Gastrocnemius medialis (tissue), 4 donors: ENCODE measurements around the gene RGSL1. TPM values are rescaled to one million over a fixed set of nuclear protein-coding genes. Genes with fewer than 3 reads are reported as not detected.

Source experiments
- ATAC-seq, 2 donors: fragments of 150-250 bp; one replicate each; pipeline ENCODE4 v1.9.1; 2016
- DNase-seq, 2 donors: peaks; one replicate each; pipeline ENCODE4 v3.0.0-alpha.2; 2019
- H3K27ac ChIP-seq, 4 donors: fragments of 200-600 bp; sonication (generic); 1 replicate in 1 of 4; 2 replicates in 3 of 4; pipeline ENCODE4 v1.5.1; 2016 to 2018; ENCODE audit warnings: mild to moderate bottlenecking in 2 of 4, moderate library complexity in 1 of 4
- H3K27me3 ChIP-seq, 3 donors: fragments of 200-600 bp; sonication (generic) in 2 of 3; 1 replicate in 1 of 3; 2 replicates in 2 of 3; pipeline versions ENCODE4 v1.5.1 to v1.6.0; 2016 to 2019; ENCODE audit warnings: mild to moderate bottlenecking in 1 of 3, moderate library complexity in 1 of 3
- H3K36me3 ChIP-seq, 2 donors: fragments of 200-600 bp; sonication (generic) in 1 of 2; one replicate each; pipeline ENCODE4 v1.5.1; 2017 to 2018
- H3K4me1 ChIP-seq, 2 donors: fragments of 200-600 bp; sonication (generic) in 1 of 2; one replicate each; pipeline ENCODE4 v1.5.1; 2016 to 2017; ENCODE audit warnings: mild to moderate bottlenecking in 2 of 2
- H3K4me3 ChIP-seq, 4 donors: fragments of 200-600 bp; sonication (generic) in 3 of 4; 1 replicate in 1 of 4; 2 replicates in 3 of 4; pipeline ENCODE4 v1.5.1; 2016 to 2019; ENCODE audit warnings: mild to moderate bottlenecking in 2 of 4
- H3K9me3 ChIP-seq, 3 donors: fragments of 200-600 bp; sonication (generic) in 2 of 3; 1 replicate in 1 of 3; 2 replicates in 2 of 3; pipeline ENCODE4 v1.5.1; 2016 to 2019
- POLR2A ChIP-seq, 2 donors: fragments of 450-650 bp; IDR thresholded peaks; one replicate each; pipeline ENCODE4 v1.6.1; 2017; ENCODE audit warnings: antibody characterized with exemption in 2 of 2, mild to moderate bottlenecking in 2 of 2, moderate library complexity in 2 of 2
- in situ Hi-C, 4 donors: fragments of 200-750 bp; cut with MboI; loops; one replicate each; pipeline versions ENCODE4 v1.15.0 to v1.8.0; 2017; ENCODE audit warnings: low sequenced_read_pairs in 4 of 4
- intact Hi-C: fragments of 100-400 bp; cut with DNase I; formaldehyde crosslinking; loops from one replicate; pipeline ENCODE4 v1.15.1; 2023; ENCODE audit warnings: low total_unique reads
- total RNA-seq, 4 donors: library from RNA; depleted of rRNA; stranded (reverse); fragments of >200 nt; gene quantifications; one replicate each; pipeline versions ENCODE4 v1.1.0 to v1.2.3, GENCODE V29; 2016
- TF ChIP-seq, protein P1 (sequence below), 5 experiments: fragments of 450-650 bp in 3 of 5; fragments of 200-600 bp in 2 of 5; sonication (generic) in 2 of 5; IDR thresholded peaks in 4 of 5; conservative IDR thresholded peaks in 1 of 5; 1 replicate in 4 of 5; 2 replicates in 1 of 5; pipeline ENCODE4 v1.5.1; 2016 to 2019; ENCODE audit warnings: antibody characterized with exemption in 5 of 5, mild to moderate bottlenecking in 3 of 5, moderate library complexity in 3 of 5

Gene RGSL1
- not detected for total RNA-seq

DNA sequence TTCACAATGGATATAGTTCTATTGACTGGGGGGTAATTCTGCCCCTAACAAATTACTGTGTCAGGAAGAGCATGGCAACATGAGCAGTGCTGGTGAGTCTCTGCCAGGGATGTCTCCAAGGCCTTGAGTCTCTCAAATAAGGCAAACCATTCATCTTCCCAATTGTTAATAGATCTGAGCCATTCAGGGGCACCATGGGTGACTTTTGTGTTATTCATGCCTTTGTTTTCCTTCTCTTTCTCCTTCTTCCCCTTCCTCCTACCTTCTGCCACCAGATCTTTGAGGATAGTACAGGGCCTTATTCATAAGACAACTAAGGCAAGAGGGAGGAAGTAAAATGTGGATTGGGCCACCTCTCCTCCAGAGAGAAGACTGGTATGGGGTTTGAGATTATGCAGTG is at the start of gene RGSL1:
TSS of gene RGSL1 (plus strand) at position 60 of the 400 bp plus-strand sequence. CDS start at position 80, 20 bp downstream.
- in situ Hi-C loops: no loop called here
- Histone ChIP-seq H3K4me1 (no peaks in the 10 kb centered on the region), H3K27ac (no peak within 1 kb of the TSS), H3K4me3 (no peak within 1 kb of the TSS), H3K36me3 (no peaks in the 10 kb centered on the region), H3K27me3 (peaks cover 0 to 5% (median 0%) of the 10 kb centered on the region in 3 donors), H3K9me3 (no peaks in the 10 kb centered on the region)
- ATAC-seq (no peak), DNase-seq (no peak)
- TF ChIP-seq, protein P1, sequence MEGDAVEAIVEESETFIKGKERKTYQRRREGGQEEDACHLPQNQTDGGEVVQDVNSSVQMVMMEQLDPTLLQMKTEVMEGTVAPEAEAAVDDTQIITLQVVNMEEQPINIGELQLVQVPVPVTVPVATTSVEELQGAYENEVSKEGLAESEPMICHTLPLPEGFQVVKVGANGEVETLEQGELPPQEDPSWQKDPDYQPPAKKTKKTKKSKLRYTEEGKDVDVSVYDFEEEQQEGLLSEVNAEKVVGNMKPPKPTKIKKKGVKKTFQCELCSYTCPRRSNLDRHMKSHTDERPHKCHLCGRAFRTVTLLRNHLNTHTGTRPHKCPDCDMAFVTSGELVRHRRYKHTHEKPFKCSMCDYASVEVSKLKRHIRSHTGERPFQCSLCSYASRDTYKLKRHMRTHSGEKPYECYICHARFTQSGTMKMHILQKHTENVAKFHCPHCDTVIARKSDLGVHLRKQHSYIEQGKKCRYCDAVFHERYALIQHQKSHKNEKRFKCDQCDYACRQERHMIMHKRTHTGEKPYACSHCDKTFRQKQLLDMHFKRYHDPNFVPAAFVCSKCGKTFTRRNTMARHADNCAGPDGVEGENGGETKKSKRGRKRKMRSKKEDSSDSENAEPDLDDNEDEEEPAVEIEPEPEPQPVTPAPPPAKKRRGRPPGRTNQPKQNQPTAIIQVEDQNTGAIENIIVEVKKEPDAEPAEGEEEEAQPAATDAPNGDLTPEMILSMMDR (IDR thresholded peaks at IDR 0.05 in 4 of 5, conservative IDR thresholded peaks at IDR 0.05 in 1 of 5): no peak
- no peak for TF ChIP-seq POLR2A (IDR thresholded peaks at IDR 0.05)
- intact Hi-C loops: no loop called here

DNA sequence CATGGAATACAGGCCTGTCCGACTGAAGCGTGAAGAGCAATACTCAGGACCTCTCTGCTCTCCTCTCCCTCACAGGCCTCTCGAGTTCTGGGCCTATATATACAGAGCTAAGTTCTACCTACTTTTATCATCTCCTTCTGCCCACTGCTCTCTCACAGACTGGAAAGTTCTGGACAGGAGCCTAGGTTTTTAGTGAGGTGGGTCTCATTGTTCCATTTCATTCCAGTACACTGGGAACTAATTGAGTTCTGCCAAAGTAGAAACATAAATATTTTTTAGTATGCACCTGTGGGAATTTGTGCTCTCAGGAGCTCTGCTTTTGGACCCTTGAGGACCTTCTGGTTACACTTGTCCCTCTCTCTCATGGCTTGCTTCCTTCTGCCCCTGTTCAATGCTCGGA is 49.4 kb upstream of the RGSL1 start, which contains the start of gene TEDDM1:
TSS of gene TEDDM1 (minus strand) at position 101 of the 400 bp plus-strand sequence. CDS start 182 bp downstream, outside the sequence.
- ATAC-seq (no peak), DNase-seq (no peak)
- Histone ChIP-seq H3K4me3 (no peak within 1 kb of the TSS), H3K4me1 (peaks cover 21 to 23% of the 10 kb centered on the region in 2 donors), H3K36me3 (no peaks in the 10 kb centered on the region), H3K27me3 (no peaks in the 10 kb centered on the region), H3K27ac (no peak within 1 kb of the TSS), H3K9me3 (no peaks in the 10 kb centered on the region)
- TF ChIP-seq, protein P1 (IDR thresholded peaks at IDR 0.05 in 4 of 5, conservative IDR thresholded peaks at IDR 0.05 in 1 of 5): no peak
- no peak for TF ChIP-seq POLR2A (IDR thresholded peaks at IDR 0.05)
- intact Hi-C loops (no loop called here), in situ Hi-C loops (loop anchor here in 3 of 4 donors (5.0 to 25.0 kb wide), 2 partner anchors 318 to 913 kb away; partner anchors contain the start of gene CACNA1E (in 1 of the 3))

DNA sequence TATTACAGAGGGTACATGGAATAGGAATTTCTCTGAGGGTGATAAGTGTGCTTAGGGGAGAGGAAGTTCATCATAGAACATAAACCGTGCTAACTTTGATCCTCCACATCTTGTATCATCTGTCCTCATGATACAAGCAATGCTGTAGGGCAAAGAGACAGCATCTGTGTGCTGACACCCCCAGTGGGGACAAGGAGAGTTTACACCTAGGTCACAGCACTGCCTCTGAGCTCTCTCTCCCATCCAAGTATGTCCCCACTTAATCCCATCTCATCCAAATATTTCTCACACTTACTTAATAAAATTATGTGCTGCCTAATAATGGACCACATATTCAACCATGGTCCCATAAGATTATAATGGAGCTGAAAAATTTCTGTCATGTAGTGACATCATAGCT is 45.2 kb upstream of the RGSL1 start:
- Histone ChIP-seq H3K36me3 (no peaks in the 10 kb centered on the region), H3K27me3 (no peaks in the 10 kb centered on the region), H3K4me1 (no peaks in the 10 kb centered on the region), H3K27ac (no peak overlapping the region), H3K9me3 (no peaks in the 10 kb centered on the region), H3K4me3 (no peak overlapping the region)
- intact Hi-C loops (no loop called here), in situ Hi-C loops (loop anchor here in 3 of 4 donors (5.0 to 25.0 kb wide), 2 partner anchors 322 to 917 kb away; partner anchors contain the start of gene CACNA1E (in 1 of the 3))
- TF ChIP-seq POLR2A (IDR thresholded peaks at IDR 0.05): no peak
- TF ChIP-seq, protein P1 (IDR thresholded peaks at IDR 0.05 in 4 of 5, conservative IDR thresholded peaks at IDR 0.05 in 1 of 5): no peak
- no peak for ATAC-seq
- DNase-seq: no peak

DNA sequence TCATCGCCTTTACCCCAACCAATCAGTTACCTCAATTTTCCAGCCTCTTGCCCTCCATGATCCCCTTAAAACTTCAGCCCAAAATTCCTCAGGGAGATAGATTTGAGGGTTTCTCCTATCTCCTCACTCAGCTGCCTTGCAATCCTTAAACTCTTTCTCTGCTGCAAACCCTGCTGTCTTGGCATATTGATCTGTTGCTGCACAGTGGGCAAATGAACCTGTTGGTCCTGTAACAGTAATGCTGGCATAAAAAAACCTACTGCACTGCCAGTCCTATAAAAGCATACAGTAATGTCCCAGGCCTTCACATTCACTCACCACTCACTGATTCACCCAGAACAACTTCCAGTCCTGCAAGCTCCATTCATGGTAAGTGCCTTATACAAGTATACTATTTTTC is 44.4 kb upstream of the RGSL1 start:
- intact Hi-C loops: no loop called here
- H3K36me3 ChIP-seq: no peaks in the 10 kb centered on the region
- no peaks in the 10 kb centered on the region for H3K27me3 ChIP-seq
- no peak overlapping the region for H3K4me3 ChIP-seq
- peaks cover 5 to 7% of the 10 kb centered on the region in 2 donors for H3K4me1 ChIP-seq
- no peak for TF ChIP-seq POLR2A (IDR thresholded peaks at IDR 0.05)
- TF ChIP-seq, protein P1 (IDR thresholded peaks at IDR 0.05 in 4 of 5, conservative IDR thresholded peaks at IDR 0.05 in 1 of 5): no peak
- ATAC-seq (no peak), DNase-seq (no peak)
- H3K27ac ChIP-seq: no peak overlapping the region
- no peaks in the 10 kb centered on the region for H3K9me3 ChIP-seq
- in situ Hi-C loops: loop anchor here in 1 of 4 donors (25.0 kb wide), 1 partner anchor 918 kb away; the partner anchor contains the start of gene CACNA1E
